SJCRH30 (cell line): Measurements from ENCODE around the gene TBC1D22A. TPM values are rescaled to one million over a fixed set of nuclear protein-coding genes. Genes with fewer than 3 reads are reported as not detected.

Source experiments
- DNase-seq, 2 experiments: peaks; one replicate each; pipeline ENCODE4 v3.0.0-alpha.2; 2015 to 2020
- H3K27ac ChIP-seq: fragments of 250-450 bp; sonication (Bioruptor Pico); 2 replicates; pipeline ENCODE4 v1.5.1; 2020; ENCODE audit warnings: mild to moderate bottlenecking, moderate library complexity
- H3K27me3 ChIP-seq: fragments of 250-450 bp; sonication (Bioruptor Pico); 2 replicates; pipeline ENCODE4 v1.5.1; 2020; ENCODE audit warnings: mild to moderate bottlenecking, moderate library complexity
- H3K36me3 ChIP-seq: fragments of 250-450 bp; sonication (Bioruptor Pico); 2 replicates; pipeline ENCODE4 v1.5.1; 2020; ENCODE audit warnings: mild to moderate bottlenecking, moderate library complexity
- H3K4me1 ChIP-seq: fragments of 250-450 bp; sonication (Bioruptor Pico); 2 replicates; pipeline ENCODE4 v1.5.1; 2020; ENCODE audit warnings: mild to moderate bottlenecking, moderate library complexity
- H3K4me3 ChIP-seq: fragments of 250-450 bp; sonication (Bioruptor Pico); 2 replicates; pipeline ENCODE4 v1.5.1; 2020; ENCODE audit warnings: mild to moderate bottlenecking, moderate library complexity
- H3K9me3 ChIP-seq: fragments of 250-450 bp; sonication (Bioruptor Pico); replicated peaks from 2 replicates; pipeline ENCODE4 v1.5.1; 2020; ENCODE audit warnings: mild to moderate bottlenecking, moderate library complexity
- total RNA-seq: library from RNA; depleted of rRNA; stranded (reverse); fragments of >200 nt; shearing (Covaris generic); gene quantifications from 2 replicates; pipeline ENCODE4 v1.2.3, GENCODE V29; 2014

The TBC1D22A gene
- total RNA-seq, 1 experiment from 2014 or later, result 8.9 TPM

DNA sequence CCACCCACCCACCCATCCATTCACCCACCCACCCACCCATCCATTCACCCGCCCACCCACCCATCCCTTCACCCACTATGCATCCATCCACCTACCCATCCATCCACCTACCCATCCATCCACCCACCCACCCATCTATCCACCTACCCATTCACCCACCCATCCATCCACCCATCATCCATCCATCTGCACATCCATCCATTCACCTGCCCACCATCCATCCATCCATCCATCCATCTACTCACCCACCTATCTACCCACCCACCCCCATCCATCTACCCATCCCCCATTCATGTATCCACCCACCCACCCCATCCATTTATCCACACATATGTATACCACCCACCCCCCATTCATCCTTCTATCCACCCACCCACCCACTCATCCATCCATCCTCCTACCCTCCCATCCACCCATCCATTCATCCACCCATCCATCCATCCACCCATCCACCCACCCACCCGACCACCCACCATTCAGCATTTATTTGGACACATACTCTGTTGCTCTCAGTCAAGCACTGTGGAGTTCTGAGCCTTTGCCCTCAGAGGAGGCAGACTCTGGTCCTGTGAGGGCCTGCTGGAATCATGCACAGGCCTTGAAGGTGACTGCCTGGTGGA is 380.1 kb downstream of the TBC1D22A start:
- no peak for DNase-seq
- no peak overlapping the region for H3K4me3 ChIP-seq
- H3K9me3 ChIP-seq, result no peaks in the 10 kb centered on the region
- no peak overlapping the region for H3K27ac ChIP-seq
- H3K27me3 ChIP-seq, result no peaks in the 10 kb centered on the region
- H3K36me3 ChIP-seq, result no peaks in the 10 kb centered on the region
- no peaks in the 10 kb centered on the region for H3K4me1 ChIP-seq

DNA sequence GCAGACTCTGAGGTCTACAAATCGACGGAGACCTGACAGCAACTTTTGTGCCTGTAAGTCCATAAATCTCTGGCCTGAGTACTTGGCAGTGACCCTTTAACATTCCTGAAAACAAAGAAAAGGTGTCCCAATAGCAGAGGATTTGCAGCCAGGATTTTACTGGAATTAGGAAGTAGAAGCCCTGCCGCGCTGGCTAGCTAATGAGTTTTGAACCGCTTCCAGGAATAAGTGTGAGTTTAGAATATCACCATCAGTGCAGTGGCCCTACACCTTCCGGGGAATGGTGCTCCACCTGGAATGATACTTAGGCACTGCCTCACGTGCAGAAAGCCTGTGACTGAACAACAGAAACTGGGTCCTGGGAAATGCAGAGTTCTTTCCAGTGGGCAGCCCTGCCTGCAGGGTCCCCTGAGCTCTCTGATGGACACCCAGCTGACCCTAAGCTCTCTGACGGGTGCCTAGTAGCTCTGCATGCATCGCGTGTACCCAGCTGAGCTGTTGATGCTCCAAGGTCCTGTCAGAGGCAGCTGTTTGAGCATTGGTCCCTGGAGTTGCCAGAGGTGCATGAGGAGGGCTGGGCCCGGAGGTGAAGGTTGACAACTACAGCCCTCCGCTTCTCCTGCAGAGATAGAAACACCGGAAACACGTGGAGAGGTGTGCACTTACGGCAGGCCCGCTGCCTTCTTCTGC is 380.9 kb downstream of the TBC1D22A start:
- H3K27ac ChIP-seq, result no peak overlapping the region
- H3K4me3 ChIP-seq, result no peak overlapping the region
- DNase-seq, result no peak
- no peaks in the 10 kb centered on the region for H3K4me1 ChIP-seq
- no peaks in the 10 kb centered on the region for H3K9me3 ChIP-seq
- H3K36me3 ChIP-seq, result no peaks in the 10 kb centered on the region
- no peaks in the 10 kb centered on the region for H3K27me3 ChIP-seq

DNA sequence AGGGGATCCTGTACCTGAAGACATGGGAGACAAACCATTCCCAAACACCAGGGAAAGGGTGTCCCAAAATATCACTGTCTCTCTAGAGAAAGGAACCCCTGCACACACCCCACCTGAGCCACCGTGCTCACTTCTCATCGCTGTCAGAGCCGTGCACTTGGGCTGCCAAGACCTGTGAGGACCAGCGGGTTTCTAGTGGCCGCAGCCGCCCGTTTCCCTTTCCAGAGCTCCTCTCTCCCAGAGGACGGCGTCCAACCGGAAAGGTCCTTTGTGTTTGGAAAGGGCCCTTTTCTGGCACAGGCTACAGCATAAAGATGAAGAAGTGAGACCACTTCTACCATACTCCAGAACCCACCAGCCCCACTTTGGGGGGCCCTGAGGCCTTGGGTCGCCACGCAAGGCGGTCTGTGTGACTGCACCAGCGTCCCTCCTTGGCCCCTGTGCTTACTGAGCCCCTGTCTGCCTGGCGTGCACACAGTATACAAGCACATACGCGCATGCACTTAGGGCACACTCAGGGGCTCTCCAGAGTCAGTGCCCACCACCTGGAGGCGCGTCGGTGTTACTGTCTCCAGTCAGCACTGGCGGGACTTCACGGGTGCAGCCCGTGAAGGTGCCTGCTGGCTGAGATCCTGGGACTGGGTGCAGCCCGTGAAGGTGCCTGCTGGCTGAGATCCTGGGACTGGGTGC is 381.8 kb downstream of the TBC1D22A start:
- no peaks in the 10 kb centered on the region for H3K9me3 ChIP-seq
- H3K27me3 ChIP-seq, result no peaks in the 10 kb centered on the region
- no peak overlapping the region for H3K27ac ChIP-seq
- no peaks in the 10 kb centered on the region for H3K36me3 ChIP-seq
- no peaks in the 10 kb centered on the region for H3K4me1 ChIP-seq
- no peak for DNase-seq
- no peak overlapping the region for H3K4me3 ChIP-seq

DNA sequence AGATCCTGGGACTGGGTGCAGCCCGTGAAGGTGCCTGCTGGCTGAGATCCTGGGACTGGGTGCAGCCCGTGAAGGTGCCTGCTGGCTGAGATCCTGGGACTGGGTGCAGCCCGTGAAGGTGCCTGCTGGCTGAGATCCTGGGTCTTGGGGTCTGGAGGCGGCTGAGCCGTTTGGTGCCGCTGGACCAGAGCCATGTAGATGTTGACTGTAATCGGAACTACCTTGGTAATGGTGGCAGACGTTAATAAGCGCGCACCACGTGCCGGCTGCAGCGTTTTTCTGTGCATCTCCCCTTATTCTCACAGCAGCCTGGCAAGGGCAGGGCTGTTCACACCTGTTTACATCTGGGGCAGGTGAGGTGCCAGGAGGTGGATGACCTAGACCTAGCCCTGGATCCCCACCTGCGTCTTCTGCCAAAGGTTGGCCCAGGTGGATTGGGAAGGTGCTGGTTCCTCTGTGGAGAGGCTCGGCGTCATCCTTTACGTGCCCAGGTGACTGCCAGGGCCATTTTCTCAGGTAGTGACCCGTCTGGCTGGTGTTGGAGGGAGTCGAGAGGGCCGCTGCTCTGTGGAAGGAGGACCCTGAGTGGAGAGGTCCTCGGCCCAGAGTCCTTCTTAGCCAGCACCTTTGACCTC is 382.5 kb downstream of the TBC1D22A start:
- H3K36me3 ChIP-seq, result no peaks in the 10 kb centered on the region
- DNase-seq, result no peak
- H3K27me3 ChIP-seq, result no peaks in the 10 kb centered on the region
- no peak overlapping the region for H3K27ac ChIP-seq
- no peaks in the 10 kb centered on the region for H3K9me3 ChIP-seq
- no peak overlapping the region for H3K4me3 ChIP-seq
- no peaks in the 10 kb centered on the region for H3K4me1 ChIP-seq

DNA sequence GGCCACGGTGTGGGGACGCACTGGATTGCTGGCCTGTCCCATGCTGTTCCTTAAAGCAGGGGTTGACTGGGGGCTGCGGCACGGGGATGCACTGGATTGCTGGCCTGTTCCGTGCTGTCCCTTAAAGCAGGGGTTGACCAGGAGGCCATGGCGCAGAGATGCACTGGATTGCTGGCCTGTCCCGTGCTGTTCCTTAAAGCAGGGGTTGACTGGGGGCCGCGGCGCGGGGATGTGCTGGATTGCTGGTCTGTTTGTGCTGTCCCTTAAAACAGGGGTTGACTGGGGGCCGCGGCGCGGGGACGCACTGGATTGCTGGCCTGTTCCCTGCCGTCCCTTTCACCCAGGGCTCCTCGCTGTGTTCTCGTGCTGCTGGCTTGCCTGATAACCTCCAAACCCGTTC is 383.4 kb downstream of the TBC1D22A start:
- Histone ChIP-seq H3K27ac (no peak overlapping the region), H3K27me3 (no peaks in the 10 kb centered on the region), H3K4me3 (no peak overlapping the region), H3K9me3 (no peaks in the 10 kb centered on the region), H3K36me3 (no peaks in the 10 kb centered on the region), H3K4me1 (no peaks in the 10 kb centered on the region)
- DNase-seq, result no peak

DNA sequence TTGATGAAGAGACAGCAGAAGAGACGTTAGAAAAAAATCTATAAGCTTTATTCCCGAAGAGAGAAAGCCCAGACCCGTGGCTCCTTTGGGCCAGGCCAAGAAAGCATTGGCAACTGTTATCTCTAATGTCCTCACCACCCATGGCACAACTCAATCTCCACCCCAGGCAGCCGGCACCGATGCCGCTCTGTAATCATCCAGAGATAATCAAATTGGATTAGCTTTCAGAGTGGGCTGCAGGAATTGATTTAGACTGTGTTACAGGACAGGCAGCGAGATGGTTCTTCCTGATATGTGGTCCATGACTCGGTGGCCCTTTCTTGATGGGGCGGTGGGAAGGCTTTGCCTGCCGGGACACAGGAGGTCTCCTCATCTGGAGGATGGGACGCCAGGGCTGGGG is 383.9 kb downstream of the TBC1D22A start:
- Histone ChIP-seq H3K27me3 (no peaks in the 10 kb centered on the region), H3K27ac (no peak overlapping the region), H3K36me3 (no peaks in the 10 kb centered on the region), H3K4me1 (no peaks in the 10 kb centered on the region), H3K9me3 (no peaks in the 10 kb centered on the region), H3K4me3 (no peak overlapping the region)
- DNase-seq, result no peak

DNA sequence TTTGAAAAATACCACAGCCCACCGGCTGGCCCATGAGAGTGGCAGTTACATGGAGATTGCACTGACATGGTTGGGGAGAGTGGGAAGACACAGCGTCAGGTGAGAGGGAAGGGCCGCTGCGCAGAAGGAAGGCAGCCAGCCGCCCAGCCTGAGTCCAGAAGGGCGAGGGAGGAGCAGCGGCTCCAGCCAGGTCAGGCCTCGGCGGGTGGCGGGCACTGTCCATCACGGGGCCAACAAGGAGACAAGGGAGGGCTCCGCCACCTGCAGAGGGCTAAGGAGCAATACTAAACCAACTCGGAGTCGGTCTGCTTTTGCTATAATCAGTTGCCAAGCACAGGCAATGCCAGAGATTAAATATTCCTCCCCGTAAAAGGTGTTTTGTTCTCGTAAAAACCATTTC is 384.5 kb downstream of the TBC1D22A start:
- Histone ChIP-seq H3K27me3 (no peaks in the 10 kb centered on the region), H3K4me3 (no peak overlapping the region), H3K4me1 (no peaks in the 10 kb centered on the region), H3K9me3 (no peaks in the 10 kb centered on the region), H3K36me3 (no peaks in the 10 kb centered on the region), H3K27ac (no peak overlapping the region)
- DNase-seq, result no peak

GRCh38 chr22:47147572-47147971 is 385.1 kb downstream of the TBC1D22A start:
- no peak for DNase-seq
- Histone ChIP-seq H3K36me3 (no peaks in the 10 kb centered on the region), H3K4me3 (no peak overlapping the region), H3K9me3 (no peaks in the 10 kb centered on the region), H3K27me3 (no peaks in the 10 kb centered on the region), H3K27ac (no peak overlapping the region), H3K4me1 (no peaks in the 10 kb centered on the region)

GRCh38 chr22:47148510-47148909 is 386.1 kb downstream of the TBC1D22A start:
- H3K36me3 ChIP-seq, result no peaks in the 10 kb centered on the region
- DNase-seq, result no peak
- H3K9me3 ChIP-seq, result no peaks in the 10 kb centered on the region
- no peak overlapping the region for H3K4me3 ChIP-seq
- H3K27ac ChIP-seq, result no peak overlapping the region
- H3K4me1 ChIP-seq, result no peaks in the 10 kb centered on the region
- H3K27me3 ChIP-seq, result no peaks in the 10 kb centered on the region

DNA sequence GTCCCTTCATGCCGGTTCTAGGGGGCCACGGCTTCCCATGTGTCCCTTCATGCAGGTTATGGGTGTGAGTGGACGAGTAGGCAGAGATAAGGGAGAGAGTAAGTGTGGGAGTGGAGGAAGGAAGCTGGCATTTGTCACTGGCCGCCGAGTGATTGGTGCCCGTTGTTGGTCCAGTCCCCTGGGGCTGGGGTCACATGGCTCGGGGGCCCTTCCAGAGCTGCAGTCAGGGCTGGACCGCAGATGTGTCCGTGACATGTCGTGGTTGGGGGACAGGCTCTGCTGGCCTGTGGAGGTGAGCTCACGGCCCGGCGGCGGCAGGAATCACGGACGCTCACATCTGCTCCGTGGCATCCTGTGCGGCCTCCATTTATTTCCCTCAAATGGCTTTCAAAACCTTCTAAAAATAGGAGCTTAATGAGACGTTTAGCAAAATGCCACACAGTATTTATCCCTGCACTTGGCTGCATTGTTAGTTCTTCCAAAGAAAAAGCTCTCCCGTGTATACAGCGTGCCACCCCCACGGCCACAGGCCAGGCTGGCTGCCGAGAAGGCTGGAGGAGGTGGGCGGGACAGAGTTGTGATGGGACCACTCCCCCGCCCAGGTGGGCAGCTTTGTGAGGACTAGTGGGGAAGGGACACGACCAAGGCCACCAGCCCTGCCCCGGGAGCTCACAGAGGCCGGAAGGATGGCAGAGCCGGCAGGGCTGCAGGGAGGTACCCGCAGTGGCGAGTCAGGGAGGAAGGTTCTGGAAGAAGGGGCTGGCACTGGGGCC is 386.7 kb downstream of the TBC1D22A start:
- DNase-seq, result no peak
- Histone ChIP-seq H3K9me3 (no peaks in the 10 kb centered on the region), H3K4me1 (no peaks in the 10 kb centered on the region), H3K4me3 (no peak overlapping the region), H3K27me3 (no peaks in the 10 kb centered on the region), H3K27ac (no peak overlapping the region), H3K36me3 (no peaks in the 10 kb centered on the region)

- no peaks in the 10 kb centered on the region for H3K27me3 ChIP-seq
- H3K4me3 ChIP-seq, result no peak overlapping the region
- no peak for DNase-seq
- no peaks in the 10 kb centered on the region for H3K9me3 ChIP-seq
- no peaks in the 10 kb centered on the region for H3K36me3 ChIP-seq
- no peaks in the 10 kb centered on the region for H3K4me1 ChIP-seq
- H3K27ac ChIP-seq, result no peak overlapping the region
Observed at GRCh38 chr22:47149976-47150375, 387.5 kb downstream of the TBC1D22A start.

GRCh38 chr22:47150426-47150825 is 388.0 kb downstream of the TBC1D22A start:
- no peak overlapping the region for H3K27ac ChIP-seq
- H3K9me3 ChIP-seq, result no peaks in the 10 kb centered on the region
- no peak overlapping the region for H3K4me3 ChIP-seq
- no peak for DNase-seq
- H3K36me3 ChIP-seq, result no peaks in the 10 kb centered on the region
- no peaks in the 10 kb centered on the region for H3K27me3 ChIP-seq
- H3K4me1 ChIP-seq, result no peaks in the 10 kb centered on the region

GRCh38 chr22:47151064-47151463 is 388.6 kb downstream of the TBC1D22A start:
- no peaks in the 10 kb centered on the region for H3K9me3 ChIP-seq
- DNase-seq, result no peak
- H3K36me3 ChIP-seq, result no peaks in the 10 kb centered on the region
- H3K4me3 ChIP-seq, result no peak overlapping the region
- no peak overlapping the region for H3K27ac ChIP-seq
- H3K27me3 ChIP-seq, result no peaks in the 10 kb centered on the region
- no peaks in the 10 kb centered on the region for H3K4me1 ChIP-seq

- no peaks in the 10 kb centered on the region for H3K27me3 ChIP-seq
- no peaks in the 10 kb centered on the region for H3K4me1 ChIP-seq
- H3K9me3 ChIP-seq, result no peaks in the 10 kb centered on the region
- H3K27ac ChIP-seq, result no peak overlapping the region
- no peaks in the 10 kb centered on the region for H3K36me3 ChIP-seq
- no peak for DNase-seq
- no peak overlapping the region for H3K4me3 ChIP-seq
Observed at GRCh38 chr22:47151490-47151889, 389.0 kb downstream of the TBC1D22A start.

- H3K27ac ChIP-seq, result no peak overlapping the region
- H3K4me1 ChIP-seq, result no peaks in the 10 kb centered on the region
- no peaks in the 10 kb centered on the region for H3K27me3 ChIP-seq
- no peak for DNase-seq
- no peaks in the 10 kb centered on the region for H3K9me3 ChIP-seq
- H3K36me3 ChIP-seq, result no peaks in the 10 kb centered on the region
- H3K4me3 ChIP-seq, result no peak overlapping the region
Observed at GRCh38 chr22:47152236-47152635, 389.8 kb downstream of the TBC1D22A start.
